Lower lobe of right lung (tissue), 2 donors: ENCODE results near the gene INSL3. TPM values are rescaled to one million over a fixed set of nuclear protein-coding genes. Genes with fewer than 3 reads are reported as not detected.
"Not testable (repeated sequence)": the region's sequence is repeated elsewhere in the genome, so short reads cannot be mapped to it uniquely, and the experiment has no call there.

Source experiments
- ATAC-seq, 2 donors: fragments of 200-7000 bp; cut with Tn5 transposase; one replicate each; pipeline ENCODE4 v1.9.1; 2020 to 2022; ENCODE audit warnings: mild to moderate bottlenecking in 2 of 2, moderate library complexity in 2 of 2
- DNase-seq: peaks from one replicate; pipeline ENCODE4 v3.0.0-alpha.2; 2020
- H3K27ac ChIP-seq: fragments of 200-600 bp; one replicate; pipeline ENCODE4 v1.8.0; 2022
- H3K27me3 ChIP-seq: fragments of 200-600 bp; one replicate; pipeline ENCODE4 v1.8.0; 2022; ENCODE audit warnings: low read depth
- H3K36me3 ChIP-seq: fragments of 200-600 bp; one replicate; pipeline ENCODE4 v1.8.0; 2022; ENCODE audit warnings: mild to moderate bottlenecking
- H3K4me1 ChIP-seq: fragments of 200-600 bp; one replicate; pipeline ENCODE4 v1.8.0; 2022
- H3K4me3 ChIP-seq: fragments of 200-600 bp; one replicate; pipeline ENCODE4 v1.8.0; 2022; ENCODE audit warnings: mild to moderate bottlenecking
- H3K9me3 ChIP-seq: fragments of 200-600 bp; one replicate; pipeline ENCODE4 v1.8.0; 2022
- intact Hi-C: fragments of 100-400 bp; cut with DNase I; formaldehyde crosslinking; loops from one replicate; pipeline ENCODE4 v1.11.0; 2022
- total RNA-seq: library from RNA; stranded (reverse); fragmentation: NEBNext Ultra II Directional; extraction: Animal tissue kit (Norgen Biotek cat#: 25700); gene quantifications from one replicate; pipeline ENCODE4 v1.2.1, GENCODE V29; 2021
- TF ChIP-seq, protein P1 (sequence below): fragments of 200-600 bp; IDR thresholded peaks from one replicate; pipeline ENCODE4 v1.8.0; 2022; ENCODE audit warnings: antibody characterized with exemption, mild to moderate bottlenecking
- donor health status: DM: no; HTN: yes; CAD: no; lungs with severe emphysema.

Gene INSL3
- total RNA-seq, 1 donor from 2014 or later, result not detected

- Histone ChIP-seq H3K36me3 (no peaks in the 10 kb centered on the region), H3K9me3 (no peaks in the 10 kb centered on the region), H3K27ac (no peak overlapping the region), H3K4me1 (peaks cover 8% of the 10 kb centered on the region), H3K27me3 (peaks cover 10% of the 10 kb centered on the region), H3K4me3 (no peak overlapping the region)
- DNase-seq, result peak; percentile 68
- TF ChIP-seq, protein P1, sequence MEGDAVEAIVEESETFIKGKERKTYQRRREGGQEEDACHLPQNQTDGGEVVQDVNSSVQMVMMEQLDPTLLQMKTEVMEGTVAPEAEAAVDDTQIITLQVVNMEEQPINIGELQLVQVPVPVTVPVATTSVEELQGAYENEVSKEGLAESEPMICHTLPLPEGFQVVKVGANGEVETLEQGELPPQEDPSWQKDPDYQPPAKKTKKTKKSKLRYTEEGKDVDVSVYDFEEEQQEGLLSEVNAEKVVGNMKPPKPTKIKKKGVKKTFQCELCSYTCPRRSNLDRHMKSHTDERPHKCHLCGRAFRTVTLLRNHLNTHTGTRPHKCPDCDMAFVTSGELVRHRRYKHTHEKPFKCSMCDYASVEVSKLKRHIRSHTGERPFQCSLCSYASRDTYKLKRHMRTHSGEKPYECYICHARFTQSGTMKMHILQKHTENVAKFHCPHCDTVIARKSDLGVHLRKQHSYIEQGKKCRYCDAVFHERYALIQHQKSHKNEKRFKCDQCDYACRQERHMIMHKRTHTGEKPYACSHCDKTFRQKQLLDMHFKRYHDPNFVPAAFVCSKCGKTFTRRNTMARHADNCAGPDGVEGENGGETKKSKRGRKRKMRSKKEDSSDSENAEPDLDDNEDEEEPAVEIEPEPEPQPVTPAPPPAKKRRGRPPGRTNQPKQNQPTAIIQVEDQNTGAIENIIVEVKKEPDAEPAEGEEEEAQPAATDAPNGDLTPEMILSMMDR, result no peak
- intact Hi-C loops, result no loop called here
- peak; percentile 32 to 56 for ATAC-seq
Measured at GRCh38 chr19:17803264-17803896, 17.9 kb downstream of the INSL3 start.

GRCh38 chr19:17802137-17802858 lies 19.0 kb downstream of the INSL3 start:
- Histone ChIP-seq H3K27ac (no peak overlapping the region), H3K4me1 (peaks cover 8% of the 10 kb centered on the region), H3K36me3 (no peaks in the 10 kb centered on the region), H3K9me3 (no peaks in the 10 kb centered on the region), H3K4me3 (no peak overlapping the region), H3K27me3 (peaks cover 4% of the 10 kb centered on the region)
- DNase-seq (no peak), ATAC-seq (no peak)
- intact Hi-C loops, result no loop called here
- TF ChIP-seq, protein P1, result no peak

DNA sequence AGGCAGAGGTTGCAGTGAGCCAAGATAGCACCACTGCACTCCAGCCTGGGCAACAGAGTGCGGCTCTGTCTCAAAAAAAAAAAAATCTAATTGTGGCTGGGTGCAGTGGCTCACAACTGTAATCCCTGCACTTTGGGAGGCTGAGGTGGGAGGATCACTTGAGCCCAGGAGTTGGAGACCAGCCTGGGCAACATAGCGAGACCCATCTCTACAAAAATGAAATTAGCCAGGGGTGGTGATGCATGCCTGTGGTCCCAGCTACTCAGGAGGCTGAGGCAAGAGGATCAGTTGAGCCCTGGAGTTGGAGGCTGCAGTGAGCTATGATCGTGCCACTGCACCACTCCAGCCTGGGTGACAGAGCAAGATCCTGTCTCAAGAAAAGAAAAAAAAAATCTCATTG lies 22.7 kb downstream of the INSL3 start:
- H3K4me1 ChIP-seq, result peaks cover 20% of the 10 kb centered on the region
- H3K9me3 ChIP-seq, intact Hi-C loops, DNase-seq, ATAC-seq, H3K36me3 ChIP-seq, H3K4me3 ChIP-seq, H3K27ac ChIP-seq: not testable (repeated sequence)
- peaks cover 38% of the 10 kb centered on the region for H3K27me3 ChIP-seq

DNA sequence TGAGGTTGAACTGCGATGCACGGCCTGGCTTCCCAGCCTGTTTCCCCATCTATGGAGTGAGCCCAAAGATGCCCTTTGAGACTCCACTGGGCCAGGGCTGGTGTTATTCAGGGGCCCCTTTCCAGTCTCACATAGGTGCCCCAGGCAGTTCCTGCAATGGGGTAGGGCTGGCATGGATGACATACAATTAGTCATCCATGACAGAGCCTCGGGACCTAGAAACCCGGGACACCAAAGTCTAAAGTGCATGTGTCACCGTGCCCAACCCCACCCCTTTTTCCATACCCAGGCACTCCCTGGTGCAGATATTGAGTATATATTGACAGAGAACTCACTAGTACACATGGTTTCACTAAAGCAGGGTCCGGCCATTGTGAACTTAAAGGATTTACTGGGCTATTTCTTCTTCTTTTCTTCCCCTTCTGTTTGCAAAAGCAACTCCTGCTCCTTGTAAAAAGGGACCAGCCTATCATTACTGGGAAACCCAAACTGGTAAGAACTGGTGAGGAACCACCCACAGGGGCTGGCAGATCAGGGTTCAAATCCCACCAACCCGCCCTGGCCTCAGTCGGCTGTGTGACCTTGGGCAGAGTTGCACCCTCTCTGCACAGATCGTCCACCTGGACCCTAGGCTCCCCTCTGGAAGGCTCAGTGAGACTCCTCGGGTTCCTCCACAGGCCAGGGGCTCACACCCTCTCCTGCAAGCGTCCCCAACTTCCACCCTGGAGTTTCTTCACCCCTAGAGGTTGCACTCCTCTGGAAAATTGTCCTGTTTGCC lies 23.7 kb downstream of the INSL3 start:
- no peak overlapping the region for H3K4me3 ChIP-seq

GRCh38 chr19:17796838-17797423 lies 24.4 kb downstream of the INSL3 start:
- TF ChIP-seq, protein P1, result no peak
- DNase-seq, result no peak
- no peak overlapping the region for H3K27ac ChIP-seq
- no peaks in the 10 kb centered on the region for H3K36me3 ChIP-seq
- no peak overlapping the region for H3K4me3 ChIP-seq
- peaks cover 43% of the 10 kb centered on the region for H3K27me3 ChIP-seq
- ATAC-seq, result no peak
- no peaks in the 10 kb centered on the region for H3K9me3 ChIP-seq
- peaks cover 13% of the 10 kb centered on the region for H3K4me1 ChIP-seq
- intact Hi-C loops, result no loop called here

More for the DNA sequence above, 23.7 kb downstream of the INSL3 start:
- H3K9me3 ChIP-seq, result no peaks in the 10 kb centered on the region
- peaks cover 43% of the 10 kb centered on the region for H3K27me3 ChIP-seq
- TF ChIP-seq, protein P1, result no peak
- H3K36me3 ChIP-seq, result no peaks in the 10 kb centered on the region
- ATAC-seq, result peak in 1 of 2 donors; percentile 35
- peaks cover 13% of the 10 kb centered on the region for H3K4me1 ChIP-seq
- H3K27ac ChIP-seq, result no peak overlapping the region
- DNase-seq, result no peak
- intact Hi-C loops, result no loop called here
